HepG2 (cell line): ENCODE data around the gene LIMA1. TPM values are rescaled to one million over a fixed set of nuclear protein-coding genes. Genes with fewer than 3 reads are reported as not detected.
A peak's percentile ranks its signal among the peaks of the same experiment; 100 is the strongest.

Experiments used
- ATAC-seq: fragments of 200-7000 bp; cut with Tn5 transposase; 3 replicates; pipeline ENCODE4 v1.9.1; 2020; ENCODE audit warnings: mild to moderate bottlenecking, moderate library complexity
- BruUV-seq: library from RNA; stranded (reverse); fragments of 400-500 nt; replicated peaks from 2 replicates; lab custom pipeline; 2021; lab: Mats Ljungman, UMichigan
- CTCF ChIA-PET: fragments of 300-600 bp; formaldehyde crosslinking; extraction: SDS; loops from one replicate; lab custom pipeline; 2021; ENCODE audit warnings: low total read pairs, inconsistent platforms, low intra/inter-chr PET ratio; lab: Yijun Ruan, JAX
- POLR2A ChIA-PET: fragments of 350-600 bp; sonication (Branson Sonifier 250); formaldehyde crosslinking; loops from one replicate; lab custom pipeline; 2020; ENCODE audit warnings: antibody characterized with exemption, inconsistent platforms; lab: Yijun Ruan, JAX
- DNase-seq: peaks from one replicate; pipeline ENCODE4 v3.0.0-alpha.2; 2015; ENCODE audit warnings: low spot score
- FAIRE-seq: peaks from 3 replicates; lab custom pipeline; 2011; peaks lifted over from hg19 to GRCh38; lab: Jason Lieb, UNC
- H2AFZ ChIP-seq: one replicate; pipeline ENCODE4 v1.6.1; 2011; ENCODE audit warnings: low read length, inconsistent platforms
- H3K27ac ChIP-seq: fragments of 300-600 bp; 3 replicates; pipeline ENCODE4 v1.8.0; 2011; ENCODE audit warnings: mixed run types, mild to moderate bottlenecking, mixed read lengths, low read length, inconsistent platforms; ENCODE audit not compliant: insufficient read depth; ENCODE audit errors: extremely low read length
- H3K27me3 ChIP-seq, 2 experiments: fragments of 200-600 bp in 1 of 2; 2 replicates in 1 of 2; 3 replicates in 1 of 2; pipeline versions ENCODE4 v1.6.0 to v1.8.0; 2011; ENCODE audit warnings: low read length in 2 of 2, mild to moderate bottlenecking in 2 of 2, moderate library complexity in 2 of 2, inconsistent platforms in 1 of 2; ENCODE audit not compliant: insufficient read depth in 2 of 2, control insufficient read depth in 1 of 2
- H3K36me3 ChIP-seq, 2 experiments: fragments of 200-600 bp in 1 of 2; replicated peaks in 1 of 2; 2 replicates in 1 of 2; 3 replicates in 1 of 2; pipeline versions ENCODE4 v1.5.1 to v1.8.0; 2011; ENCODE audit warnings: low read length in 2 of 2, inconsistent platforms in 1 of 2; ENCODE audit not compliant: insufficient read depth in 2 of 2, control insufficient read depth in 1 of 2
- H3K4me1 ChIP-seq: 2 replicates; pipeline ENCODE4 v1.5.1; 2012; ENCODE audit warnings: low read length, inconsistent platforms; ENCODE audit not compliant: insufficient read depth
- H3K4me2 ChIP-seq: 2 replicates; pipeline ENCODE4 v1.6.0; 2011; ENCODE audit warnings: low read depth, low read length, inconsistent platforms
- H3K4me3 ChIP-seq, 3 experiments: fragments of 200-600 bp in 1 of 3; sonication (generic), shearing (Covaris generic) in 1 of 3; replicated peaks in 1 of 3; 2 replicates each; pipeline ENCODE4 v1.5.1; 2011 to 2016; ENCODE audit warnings: low read length in 3 of 3, inconsistent platforms in 2 of 3, low read depth in 2 of 3, mild to moderate bottlenecking in 2 of 3, control low read depth in 1 of 3, mixed read lengths in 1 of 3; ENCODE audit not compliant: insufficient read depth in 1 of 3
- H3K79me2 ChIP-seq: one replicate; pipeline ENCODE4 v1.6.1; 2011; ENCODE audit warnings: low read length, inconsistent platforms; ENCODE audit not compliant: insufficient read depth
- H3K9ac ChIP-seq: 2 replicates; pipeline ENCODE4 v1.6.0; 2011; ENCODE audit warnings: mild to moderate bottlenecking, low read depth, low read length, inconsistent platforms; ENCODE audit not compliant: insufficient read depth
- H3K9me3 ChIP-seq: 2 replicates; pipeline ENCODE4 v1.5.1; 2012; ENCODE audit warnings: mild to moderate bottlenecking, low read length
- H4K20me1 ChIP-seq: 2 replicates; pipeline ENCODE4 v1.6.0; 2011; ENCODE audit warnings: inconsistent platforms, mild to moderate bottlenecking, low read length, moderate library complexity; ENCODE audit not compliant: insufficient read depth
- BCL3 ChIP-seq: sonication (generic); formaldehyde crosslinking; IDR thresholded peaks from 2 replicates; pipeline ENCODE4 v1.5.1; 2020; ENCODE audit warnings: mild to moderate bottlenecking, missing genetic modification reagents, moderate library complexity
- DMAP1 ChIP-seq: IDR thresholded peaks from 2 replicates; pipeline ENCODE4 v1.6.1; 2016
- DR1 ChIP-seq: sonication (generic); formaldehyde crosslinking; IDR thresholded peaks from 2 replicates; pipeline ENCODE4 v1.8.0; 2021; ENCODE audit warnings: mild to moderate bottlenecking, missing genetic modification reagents, inconsistent platforms
- KLF12 ChIP-seq: sonication (generic); formaldehyde crosslinking; IDR thresholded peaks from 2 replicates; pipeline ENCODE4 v1.4.0; 2020; ENCODE audit warnings: missing genetic modification reagents, borderline replicate concordance
- RAD21 ChIP-seq: fragments of 450-650 bp; formaldehyde crosslinking; IDR thresholded peaks from 2 replicates; pipeline ENCODE4 v1.5.0; 2020; ENCODE audit warnings: mild to moderate bottlenecking
- REPIN1 ChIP-seq: sonication (generic); formaldehyde crosslinking; IDR thresholded peaks from 2 replicates; pipeline ENCODE4 v1.8.0; 2022; ENCODE audit warnings: missing genetic modification reagents, low read depth, mild to moderate bottlenecking, borderline replicate concordance
- U2AF2 ChIP-seq: fragments of 200-400 bp; formaldehyde crosslinking; IDR thresholded peaks from 2 replicates; pipeline ENCODE4 v1.6.1; 2017; ENCODE audit warnings: low read depth, mild to moderate bottlenecking, low read length
- ZNF746 ChIP-seq: sonication (generic); formaldehyde crosslinking; IDR thresholded peaks from 2 replicates; pipeline ENCODE4 v1.8.0; 2022; ENCODE audit warnings: mild to moderate bottlenecking, missing genetic modification reagents
- ZZZ3 ChIP-seq: sonication (generic); formaldehyde crosslinking; IDR thresholded peaks from 2 replicates; pipeline ENCODE4 v1.4.0; 2020; ENCODE audit warnings: missing genetic modification reagents, mild to moderate bottlenecking, borderline replicate concordance
- WGBS: methylation state at CpG from one replicate; pipeline ENCODE4 v1.1.6; 2017; ENCODE audit warnings: low lambda C conversion rate; 5-methylcytosine and 5-hydroxymethylcytosine counted together
- in situ Hi-C: cut with HindIII; loops from 2 replicates; pipeline ENCODE4 v1.10.0; 2017; ENCODE audit warnings: low pct_unique_long_range_greater_than_20kb; ENCODE audit not compliant: extremely low pct_ligation_motif_present
- intact Hi-C: fragments of 100-400 bp; cut with micrococcal nuclease; formaldehyde crosslinking; loops from one replicate; pipeline ENCODE4 v1.10.0; 2022; ENCODE audit not compliant: unreplicated experiment
- polyA plus RNA-seq, 8 experiments: library from polyadenylated mRNA; depleted of rRNA in 3 of 8; stranded (reverse) in 7 of 8; unstranded in 1 of 8; fragments of >200 nt; fragmentation: Illumina TruSeq in 4 of 8; extraction: Trizol in 4 of 8; gene quantifications; 2 replicates each; pipeline versions ENCODE4 v1.2.1 to v1.2.3, GENCODE V29; 2011 to 2016; ENCODE audit warnings: low read depth in 4 of 8, missing spikeins in 1 of 8, mixed read lengths in 1 of 8; ENCODE audit not compliant: insufficient read depth in 1 of 8
- total RNA-seq, 5 experiments: library from RNA; depleted of rRNA; stranded (reverse); fragments of >200 nt; fragmentation: Illumina TruSeq; extraction: Trizol; gene quantifications; 2 replicates each; pipeline ENCODE4 v1.2.3, GENCODE V29; 2016; ENCODE audit warnings: low read depth in 1 of 5

LIMA1 gene
- total and polyA plus RNA-seq, 2 of the 13 experiments (the other 11 are each of a cell fraction or from before 2014, with no cell fraction given) = 13.0 to 19.8 TPM

- ATAC-seq = no peak
- Histone ChIP-seq H2AFZ (no peak overlapping the region), H3K4me3 (no peak overlapping the region), H3K27me3 (no peaks in the 10 kb centered on the region), H3K9ac (no peak overlapping the region), H3K4me1 (peaks cover 61% of the 10 kb centered on the region), H3K9me3 (no peaks in the 10 kb centered on the region), H3K27ac (peak overlapping the region; percentile 56), H3K4me2 (no peak overlapping the region), H3K79me2 (no peaks in the 10 kb centered on the region), H3K36me3 (peaks cover 2 to 4% of the 10 kb centered on the region in 2 experiments; a peak in 4 of 5 replicates), H4K20me1 (no peaks in the 10 kb centered on the region)
- no peak for TF ChIP-seq RAD21 (CRISPR knock-in tag)
- TF ChIP-seq ZZZ3 (CRISPR knock-in tag) = no peak
- no peak for TF ChIP-seq BCL3 (CRISPR knock-in tag)
- no peak for TF ChIP-seq ZNF746 (CRISPR knock-in tag)
- no peak for TF ChIP-seq KLF12 (CRISPR knock-in tag)
- TF ChIP-seq DR1 = no peak
- TF ChIP-seq REPIN1 (CRISPR knock-in tag) = no peak
- no peak for TF ChIP-seq U2AF2
- no peak for TF ChIP-seq DMAP1 (CRISPR knock-in tag)
- intact Hi-C loops = loop anchor here (10.0 kb wide), 1 partner anchor 152 kb away; the partner anchor contains the start of gene FAM186A
- POLR2A ChIA-PET = interaction anchor here (0.8 to 2.9 kb wide), 6 partner anchors 12 to 75 kb away, joined by 3 to 34 read pairs (median 6); partner anchors contain the start of genes CERS5 and LIMA1
- 83% methylated on average over 1 of the region's 1 CpG for WGBS
- no peak for FAIRE-seq
- in situ Hi-C loops = no loop called here
- no peak for DNase-seq
- no TSS peak for BruUV-seq
- CTCF ChIA-PET = no interaction called here
Observed at GRCh38 chr12:50242751-50243191, 40.5 kb downstream of the LIMA1 start.
